Memory B cell (primary cell): ENCODE measurements around the gene CRTC1.
"Not testable (repeated sequence)": the region's sequence is repeated elsewhere in the genome, so short reads cannot be mapped to it uniquely, and the experiment has no call there.

ENCODE experiments used
- ATAC-seq: fragments of 150-1000 bp; cut with Tn5 transposase; 2 replicates; pipeline ENCODE4 v1.10.0; 2021; ENCODE audit warnings: low read depth, mild to moderate bottlenecking, moderate library complexity
- DNase-seq, 2 donors: peaks; one replicate each; pipeline ENCODE4 v3.0.0; 2022; ENCODE audit warnings: low spot score in 2 of 2
- H3K27ac Mint-ChIP-seq: one replicate; pipeline ENCODE4 v1.8.0; 2022; ENCODE audit warnings: mild to moderate bottlenecking, moderate library complexity, mixed read lengths
- H3K27me3 Mint-ChIP-seq: one replicate; pipeline ENCODE4 v1.8.0; 2022; ENCODE audit warnings: mixed read lengths
- H3K36me3 Mint-ChIP-seq: one replicate; pipeline ENCODE4 v1.8.0; 2022; ENCODE audit warnings: mild to moderate bottlenecking, mixed read lengths
- H3K4me1 Mint-ChIP-seq: one replicate; pipeline ENCODE4 v1.8.0; 2022; ENCODE audit warnings: mixed read lengths
- H3K4me3 Mint-ChIP-seq: one replicate; pipeline ENCODE4 v1.8.0; 2022; ENCODE audit warnings: mild to moderate bottlenecking, moderate library complexity, mixed read lengths
- H3K9me3 Mint-ChIP-seq: one replicate; pipeline ENCODE4 v1.8.0; 2022; ENCODE audit warnings: mixed read lengths

The CRTC1 gene

GRCh38 chr19:18802354-18802753 is 118.9 kb downstream of the CRTC1 start:
- no peak for DNase-seq
- Mint-ChIP-seq H3K27ac (no peak overlapping the region), H3K4me3 (no peak overlapping the region), H3K4me1 (no peaks in the 10 kb centered on the region), H3K27me3 (peaks cover 11% of the 10 kb centered on the region), H3K9me3 (peaks cover 1% of the 10 kb centered on the region), H3K36me3 (no peaks in the 10 kb centered on the region)
- ATAC-seq, result no peak

GRCh38 chr19:18803550-18804138 is 120.2 kb downstream of the CRTC1 start:
- Mint-ChIP-seq H3K4me1 (no peaks in the 10 kb centered on the region), H3K4me3 (no peak overlapping the region), H3K36me3 (no peaks in the 10 kb centered on the region), H3K27me3 (peaks cover 13% of the 10 kb centered on the region), H3K27ac (no peak overlapping the region), H3K9me3 (peaks cover 1% of the 10 kb centered on the region)
- no peak for DNase-seq
- no peak for ATAC-seq

- H3K4me1 Mint-ChIP-seq, result no peaks in the 10 kb centered on the region
- no peak for ATAC-seq
- no peak for DNase-seq
- H3K27me3 Mint-ChIP-seq, result peaks cover 13% of the 10 kb centered on the region
- no peak overlapping the region for H3K4me3 Mint-ChIP-seq
- H3K27ac Mint-ChIP-seq, result no peak overlapping the region
- H3K36me3 Mint-ChIP-seq, result no peaks in the 10 kb centered on the region
- H3K9me3 Mint-ChIP-seq, result peaks cover 1% of the 10 kb centered on the region
Measured at GRCh38 chr19:18804139-18804601, 120.7 kb downstream of the CRTC1 start.

- Mint-ChIP-seq H3K36me3 (no peaks in the 10 kb centered on the region), H3K27me3 (peaks cover 16% of the 10 kb centered on the region), H3K4me1 (peaks cover 3% of the 10 kb centered on the region), H3K4me3 (no peak overlapping the region), H3K9me3 (peaks cover 1% of the 10 kb centered on the region), H3K27ac (no peak overlapping the region)
- DNase-seq, result no peak
- no peak for ATAC-seq
Measured at GRCh38 chr19:18804643-18805042, 121.2 kb downstream of the CRTC1 start.

GRCh38 chr19:18807861-18808331 is 124.4 kb downstream of the CRTC1 start:
- peaks cover 1% of the 10 kb centered on the region for H3K9me3 Mint-ChIP-seq
- ATAC-seq (no peak), DNase-seq (no peak)
- no peak overlapping the region for H3K27ac Mint-ChIP-seq
- no peaks in the 10 kb centered on the region for H3K36me3 Mint-ChIP-seq
- no peak overlapping the region for H3K4me3 Mint-ChIP-seq
- peaks cover 4% of the 10 kb centered on the region for H3K4me1 Mint-ChIP-seq
- peaks cover 16% of the 10 kb centered on the region for H3K27me3 Mint-ChIP-seq

GRCh38 chr19:18809149-18809868 is 125.8 kb downstream of the CRTC1 start:
- H3K4me3 Mint-ChIP-seq, result peak overlapping the region; percentile 19
- no peaks in the 10 kb centered on the region for H3K36me3 Mint-ChIP-seq
- H3K27me3 Mint-ChIP-seq, result peaks cover 11% of the 10 kb centered on the region
- peaks cover 4% of the 10 kb centered on the region for H3K4me1 Mint-ChIP-seq
- ATAC-seq, result no peak
- H3K9me3 Mint-ChIP-seq, result no peaks in the 10 kb centered on the region
- no peak overlapping the region for H3K27ac Mint-ChIP-seq
- no peak for DNase-seq

GRCh38 chr19:18811638-18812037 is 128.2 kb downstream of the CRTC1 start:
- ATAC-seq, H3K4me3 Mint-ChIP-seq, H3K9me3 Mint-ChIP-seq, H3K36me3 Mint-ChIP-seq, H3K27ac Mint-ChIP-seq, H3K4me1 Mint-ChIP-seq, DNase-seq, H3K27me3 Mint-ChIP-seq: not testable (repeated sequence)

GRCh38 chr19:18814063-18814462 is 130.6 kb downstream of the CRTC1 start:
- H3K27me3 Mint-ChIP-seq, result peaks cover 4% of the 10 kb centered on the region
- H3K27ac Mint-ChIP-seq, result no peak overlapping the region
- peaks cover 4% of the 10 kb centered on the region for H3K4me1 Mint-ChIP-seq
- ATAC-seq (no peak), DNase-seq (no peak)
- no peaks in the 10 kb centered on the region for H3K9me3 Mint-ChIP-seq
- no peaks in the 10 kb centered on the region for H3K36me3 Mint-ChIP-seq
- no peak overlapping the region for H3K4me3 Mint-ChIP-seq

- no peak for ATAC-seq
- H3K4me3 Mint-ChIP-seq, result no peak overlapping the region
- DNase-seq, result no peak
- no peaks in the 10 kb centered on the region for H3K27me3 Mint-ChIP-seq
- no peaks in the 10 kb centered on the region for H3K36me3 Mint-ChIP-seq
- H3K27ac Mint-ChIP-seq, result no peak overlapping the region
- H3K4me1 Mint-ChIP-seq, result no peaks in the 10 kb centered on the region
- no peaks in the 10 kb centered on the region for H3K9me3 Mint-ChIP-seq
Measured at GRCh38 chr19:18815673-18816072, 132.2 kb downstream of the CRTC1 start.

- H3K9me3 Mint-ChIP-seq, ATAC-seq, H3K27ac Mint-ChIP-seq, H3K27me3 Mint-ChIP-seq, H3K4me1 Mint-ChIP-seq, H3K36me3 Mint-ChIP-seq, H3K4me3 Mint-ChIP-seq, DNase-seq: not testable (repeated sequence)
Measured at GRCh38 chr19:18816645-18817044, 133.2 kb downstream of the CRTC1 start.

GRCh38 chr19:18817574-18817973 is 134.1 kb downstream of the CRTC1 start:
- DNase-seq (no peak), ATAC-seq (no peak)
- Mint-ChIP-seq H3K4me3 (no peak overlapping the region), H3K9me3 (no peaks in the 10 kb centered on the region), H3K36me3 (no peaks in the 10 kb centered on the region), H3K4me1 (no peaks in the 10 kb centered on the region), H3K27me3 (no peaks in the 10 kb centered on the region), H3K27ac (no peak overlapping the region)

- ATAC-seq, result no peak
- no peak overlapping the region for H3K4me3 Mint-ChIP-seq
Measured at GRCh38 chr19:18828786-18829185, 145.3 kb downstream of the CRTC1 start.

GRCh38 chr19:18830488-18830887 is 147.0 kb downstream of the CRTC1 start:
- H3K27ac Mint-ChIP-seq, result no peak overlapping the region
- ATAC-seq, result no peak
- no peak for DNase-seq
- peak overlapping the region; percentile 27 for H3K4me3 Mint-ChIP-seq
- peaks cover 3% of the 10 kb centered on the region for H3K9me3 Mint-ChIP-seq
- peaks cover 26% of the 10 kb centered on the region for H3K4me1 Mint-ChIP-seq
- H3K36me3 Mint-ChIP-seq, result peaks cover 4% of the 10 kb centered on the region
- H3K27me3 Mint-ChIP-seq, result peaks cover 3% of the 10 kb centered on the region

More at GRCh38 chr19:18828786-18829185, 145.3 kb downstream of the CRTC1 start:
- peaks cover 2% of the 10 kb centered on the region for H3K36me3 Mint-ChIP-seq
- peaks cover 3% of the 10 kb centered on the region for H3K27me3 Mint-ChIP-seq
- no peak overlapping the region for H3K27ac Mint-ChIP-seq
- H3K9me3 Mint-ChIP-seq, result peaks cover 3% of the 10 kb centered on the region
- no peak for DNase-seq
- H3K4me1 Mint-ChIP-seq, result peaks cover 11% of the 10 kb centered on the region

GRCh38 chr19:18831524-18832305 is 148.2 kb downstream of the CRTC1 start, which contains the start of gene UPF1:
UPF1 (plus strand) TSS chr19:18831959; CDS start chr19:18832210, 251 bp downstream.
- H3K27ac Mint-ChIP-seq, result peak within 1 kb of the TSS; percentile 90
- peaks cover 36% of the 10 kb centered on the region for H3K4me1 Mint-ChIP-seq
- H3K4me3 Mint-ChIP-seq, result peak within 1 kb of the TSS; percentile 95
- DNase-seq, result peak; percentile 93 to 94
- H3K27me3 Mint-ChIP-seq, result peaks cover 3% of the 10 kb centered on the region
- H3K9me3 Mint-ChIP-seq, result peaks cover 3% of the 10 kb centered on the region
- H3K36me3 Mint-ChIP-seq, result peaks cover 8% of the 10 kb centered on the region
- peak; percentile 84 for ATAC-seq
